Mesendoderm (in vitro differentiated cells): Measurements from ENCODE around the gene IRF2.

ENCODE experiments used
- DNase-seq: peaks from one replicate; pipeline ENCODE4 v3.0.0; 2013
- H2AK5ac ChIP-seq: 2 replicates; pipeline ENCODE4 v1.6.1; 2013; ENCODE audit warnings: low read length, inconsistent platforms
- H2BK120ac ChIP-seq: 2 replicates; pipeline ENCODE4 v1.6.1; 2013; ENCODE audit warnings: low read depth, mild to moderate bottlenecking, low read length, moderate library complexity, mixed read lengths
- H2BK15ac ChIP-seq: replicated peaks from 2 replicates; pipeline ENCODE4 v1.6.1; 2013; ENCODE audit warnings: low read depth, mild to moderate bottlenecking, moderate library complexity
- H2BK5ac ChIP-seq: 2 replicates; pipeline ENCODE4 v1.6.1; 2013; ENCODE audit warnings: low read length, inconsistent platforms
- H3K18ac ChIP-seq: 2 replicates; pipeline ENCODE4 v1.6.1; 2013; ENCODE audit warnings: mild to moderate bottlenecking, low read length, mixed read lengths
- H3K23ac ChIP-seq: one replicate; pipeline ENCODE4 v1.6.1; 2013; ENCODE audit warnings: low read length
- H3K27ac ChIP-seq: 2 replicates; pipeline ENCODE4 v1.5.1; 2013; ENCODE audit warnings: low read depth, mild to moderate bottlenecking, inconsistent platforms, low read length, moderate library complexity
- H3K27me3 ChIP-seq: 2 replicates; pipeline ENCODE4 v1.6.1; 2013; ENCODE audit warnings: low read length, control low read depth, mild to moderate bottlenecking, inconsistent platforms; ENCODE audit not compliant: insufficient read depth, poor library complexity
- H3K36me3 ChIP-seq: 2 replicates; pipeline ENCODE4 v1.6.1; 2013; ENCODE audit warnings: low read length, inconsistent platforms; ENCODE audit not compliant: control insufficient read depth, insufficient read depth
- H3K4ac ChIP-seq: one replicate; pipeline ENCODE4 v1.6.1; 2013; ENCODE audit warnings: low read depth, mild to moderate bottlenecking, low read length, moderate library complexity
- H3K4me1 ChIP-seq: 2 replicates; pipeline ENCODE4 v1.6.1; 2013; ENCODE audit warnings: low read depth, low read length, inconsistent platforms; ENCODE audit not compliant: control insufficient read depth
- H3K4me2 ChIP-seq: 2 replicates; pipeline ENCODE4 v1.6.1; 2013; ENCODE audit warnings: low read length
- H3K4me3 ChIP-seq: 2 replicates; pipeline ENCODE4 v1.5.1; 2013; ENCODE audit warnings: mild to moderate bottlenecking, low read length
- H3K56ac ChIP-seq: one replicate; pipeline ENCODE4 v1.6.1; 2013; ENCODE audit warnings: low read length
- H3K79me1 ChIP-seq: 2 replicates; pipeline ENCODE4 v1.6.1; 2013; ENCODE audit warnings: low read length, inconsistent platforms
- H3K79me2 ChIP-seq: 2 replicates; pipeline ENCODE4 v1.6.1; 2013; ENCODE audit warnings: mild to moderate bottlenecking, low read length; ENCODE audit not compliant: control insufficient read depth, insufficient read depth
- H3K9ac ChIP-seq: 2 replicates; pipeline ENCODE4 v1.6.1; 2013; ENCODE audit warnings: low read length, inconsistent platforms
- H4K5ac ChIP-seq: one replicate; pipeline ENCODE4 v1.6.1; 2013; ENCODE audit warnings: low read length
- H4K8ac ChIP-seq: one replicate; pipeline ENCODE4 v1.6.1; 2013; ENCODE audit warnings: low read depth, mild to moderate bottlenecking, control low read depth, low read length, moderate library complexity
- WGBS: extraction: QIAGEN DNeasy Blood & Tissue Kit; methylation state at CpG from one replicate; pipeline ENCODE4 v1.1.7; 2013; ENCODE audit warnings: low lambda C conversion rate, missing lambda C conversion rate; ENCODE audit not compliant: insufficient coverage; ENCODE audit errors: extremely low coverage; 5-methylcytosine and 5-hydroxymethylcytosine counted together

Gene IRF2

GRCh38 chr4:184419976-184420375, 54.4 kb downstream of the IRF2 start:
- H3K23ac ChIP-seq, result no peak overlapping the region
- H3K18ac ChIP-seq, result no peak overlapping the region
- no peak overlapping the region for H3K4me3 ChIP-seq
- no peak overlapping the region for H2BK5ac ChIP-seq
- no peak overlapping the region for H3K27ac ChIP-seq
- H3K4me2 ChIP-seq, result no peak overlapping the region
- H3K79me2 ChIP-seq, result no peaks in the 10 kb centered on the region
- WGBS, result no CpG with 5 or more reads among the region's 7 CpGs
- no peak overlapping the region for H3K4ac ChIP-seq
- H2AK5ac ChIP-seq, result no peak overlapping the region
- no peaks in the 10 kb centered on the region for H3K36me3 ChIP-seq
- H3K56ac ChIP-seq, result no peak overlapping the region
- H3K27me3 ChIP-seq, result no peaks in the 10 kb centered on the region
- DNase-seq, result no peak
- no peak overlapping the region for H4K8ac ChIP-seq
- no peak overlapping the region for H3K9ac ChIP-seq
- H3K79me1 ChIP-seq, result peaks cover 2% of the 10 kb centered on the region
- no peak overlapping the region for H2BK120ac ChIP-seq
- no peaks in the 10 kb centered on the region for H3K4me1 ChIP-seq
- H2BK15ac ChIP-seq, result no peak overlapping the region
- no peak overlapping the region for H4K5ac ChIP-seq

GRCh38 chr4:184417802-184418511, 56.4 kb downstream of the IRF2 start:
- Histone ChIP-seq H3K23ac (no peak overlapping the region), H2AK5ac (no peak overlapping the region), H4K5ac (no peak overlapping the region), H3K27me3 (no peaks in the 10 kb centered on the region), H2BK120ac (no peak overlapping the region), H3K79me1 (no peaks in the 10 kb centered on the region), H3K4me2 (no peak overlapping the region), H2BK5ac (no peak overlapping the region), H3K4me3 (no peak overlapping the region), H4K8ac (no peak overlapping the region), H3K56ac (no peak overlapping the region), H3K9ac (no peak overlapping the region), H3K4me1 (no peaks in the 10 kb centered on the region), H2BK15ac (no peak overlapping the region), H3K79me2 (no peaks in the 10 kb centered on the region), H3K27ac (no peak overlapping the region), H3K18ac (no peak overlapping the region), H3K36me3 (no peaks in the 10 kb centered on the region), H3K4ac (no peak overlapping the region)
- DNase-seq, result no peak
- no CpG with 5 or more reads among the region's 8 CpGs for WGBS

- Histone ChIP-seq H3K23ac (no peak overlapping the region), H3K4me1 (no peaks in the 10 kb centered on the region), H3K4ac (no peak overlapping the region), H3K27ac (no peak overlapping the region), H3K18ac (no peak overlapping the region), H3K79me1 (no peaks in the 10 kb centered on the region), H3K79me2 (no peaks in the 10 kb centered on the region), H2BK120ac (no peak overlapping the region), H3K27me3 (no peaks in the 10 kb centered on the region), H3K56ac (no peak overlapping the region), H4K8ac (no peak overlapping the region), H2BK5ac (no peak overlapping the region), H3K9ac (no peak overlapping the region), H3K36me3 (no peaks in the 10 kb centered on the region), H4K5ac (no peak overlapping the region), H3K4me3 (no peak overlapping the region), H2BK15ac (no peak overlapping the region), H2AK5ac (no peak overlapping the region), H3K4me2 (no peak overlapping the region)
- no CpG with 5 or more reads among the region's 12 CpGs for WGBS
- DNase-seq, result no peak
Observed at GRCh38 chr4:184416913-184417734, 57.2 kb downstream of the IRF2 start.

GRCh38 chr4:184415071-184415470, 59.3 kb downstream of the IRF2 start:
- H3K18ac ChIP-seq, result no peak overlapping the region
- no peaks in the 10 kb centered on the region for H3K36me3 ChIP-seq
- H3K4ac ChIP-seq, result no peak overlapping the region
- H3K23ac ChIP-seq, result no peak overlapping the region
- H3K56ac ChIP-seq, result no peak overlapping the region
- no peak overlapping the region for H2AK5ac ChIP-seq
- H3K4me3 ChIP-seq, result no peak overlapping the region
- H2BK15ac ChIP-seq, result no peak overlapping the region
- DNase-seq, result no peak
- no peak overlapping the region for H4K8ac ChIP-seq
- H3K4me2 ChIP-seq, result no peak overlapping the region
- no peak overlapping the region for H2BK5ac ChIP-seq
- H3K27me3 ChIP-seq, result no peaks in the 10 kb centered on the region
- H3K27ac ChIP-seq, result no peak overlapping the region
- no peaks in the 10 kb centered on the region for H3K79me1 ChIP-seq
- H2BK120ac ChIP-seq, result no peak overlapping the region
- H3K4me1 ChIP-seq, result no peaks in the 10 kb centered on the region
- H4K5ac ChIP-seq, result no peak overlapping the region
- no peaks in the 10 kb centered on the region for H3K79me2 ChIP-seq
- WGBS, result no CpG with 5 or more reads among the region's 6 CpGs
- H3K9ac ChIP-seq, result no peak overlapping the region

GRCh38 chr4:184413261-184414046, 60.9 kb downstream of the IRF2 start:
- Histone ChIP-seq H3K23ac (no peak overlapping the region), H2BK5ac (no peak overlapping the region), H3K56ac (no peak overlapping the region), H3K79me2 (no peaks in the 10 kb centered on the region), H2BK120ac (no peak overlapping the region), H3K4me1 (no peaks in the 10 kb centered on the region), H3K18ac (no peak overlapping the region), H4K8ac (no peak overlapping the region), H3K4me3 (no peak overlapping the region), H2BK15ac (no peak overlapping the region), H3K4me2 (no peak overlapping the region), H3K36me3 (no peaks in the 10 kb centered on the region), H4K5ac (no peak overlapping the region), H3K4ac (no peak overlapping the region), H3K79me1 (no peaks in the 10 kb centered on the region), H3K27me3 (no peaks in the 10 kb centered on the region), H3K27ac (no peak overlapping the region), H2AK5ac (no peak overlapping the region), H3K9ac (no peak overlapping the region)
- no CpG with 5 or more reads among the region's 13 CpGs for WGBS
- no peak for DNase-seq
